HEK293 (cell line): ENCODE measurements around the gene FRAT2.

Experiments
- CTCF ChIA-PET: fragments of 350-600 bp; formaldehyde crosslinking; extraction: SDS; loops from one replicate; lab custom pipeline; 2021; ENCODE audit warnings: antibody characterized with exemption; lab: Yijun Ruan, JAX
- POLR2A ChIA-PET: fragments of 300-600 bp; formaldehyde crosslinking; extraction: SDS; loops from one replicate; lab custom pipeline; 2020; ENCODE audit warnings: antibody characterized with exemption, inconsistent platforms; lab: Yijun Ruan, JAX
- H3K27ac ChIP-seq: fragments of 200-500 bp; sonication (Bioruptor generic); 2 replicates; pipeline ENCODE4 v1.5.1; 2014; ENCODE audit warnings: low read depth, low read length, control low read depth, inconsistent platforms; ENCODE audit errors: extremely low read depth
- H3K36me3 ChIP-seq, 2 experiments: fragments of 200-500 bp in 1 of 2; sonication (Bioruptor generic) in 1 of 2; 1 replicate in 1 of 2; 2 replicates in 1 of 2; pipeline ENCODE4 v1.5.1; 2014 to 2017; ENCODE audit warnings: inconsistent platforms in 2 of 2, low read length in 2 of 2; ENCODE audit not compliant: control insufficient read depth in 2 of 2, insufficient read depth in 1 of 2
- H3K4me1 ChIP-seq: fragments of 200-500 bp; sonication (Bioruptor generic); 2 replicates; pipeline ENCODE4 v1.5.1; 2014; ENCODE audit warnings: mild to moderate bottlenecking, low read length, inconsistent platforms; ENCODE audit not compliant: control insufficient read depth, insufficient read depth
- H3K4me3 ChIP-seq: 2 replicates; pipeline ENCODE4 v1.5.1; 2011; ENCODE audit warnings: low read depth, mild to moderate bottlenecking, control low read depth, low read length, moderate library complexity
- H3K9me3 ChIP-seq: fragments of 200-500 bp; sonication (Bioruptor generic); 2 replicates; pipeline ENCODE4 v1.5.1; 2014; ENCODE audit warnings: low read depth, low read length, inconsistent platforms; ENCODE audit not compliant: control insufficient read depth, insufficient read depth
- IKZF3 ChIP-seq: fragments of 450-650 bp; IDR thresholded peaks from 2 replicates; pipeline ENCODE4 v1.5.0; 2018; ENCODE audit warnings: missing biosample characterization, mild to moderate bottlenecking, missing genetic modification characterization, moderate library complexity
- ZBTB7A ChIP-seq: fragments of 450-650 bp; formaldehyde crosslinking; IDR thresholded peaks from 2 replicates; pipeline ENCODE4 v1.5.1; 2016; ENCODE audit warnings: low read depth, missing biosample characterization, missing genetic modification characterization
- ZBTB8A ChIP-seq: fragments of 450-650 bp; formaldehyde crosslinking; IDR thresholded peaks from 2 replicates; pipeline ENCODE4 v1.5.1; 2016; ENCODE audit warnings: missing biosample characterization, missing genetic modification characterization
- ZNF138 ChIP-seq: fragments of 450-650 bp; formaldehyde crosslinking; IDR thresholded peaks from 2 replicates; pipeline ENCODE4 v1.5.1; 2016; ENCODE audit warnings: missing biosample characterization, missing genetic modification characterization, borderline replicate concordance
- ZNF211 ChIP-seq: fragments of 450-650 bp; formaldehyde crosslinking; IDR thresholded peaks from 2 replicates; pipeline ENCODE4 v1.5.1; 2016; ENCODE audit warnings: low read depth, missing biosample characterization, missing genetic modification characterization
- ZNF214 ChIP-seq: fragments of 450-650 bp; formaldehyde crosslinking; IDR thresholded peaks from 2 replicates; pipeline ENCODE4 v1.5.1; 2017; ENCODE audit warnings: missing biosample characterization, mild to moderate bottlenecking, missing genetic modification characterization, borderline replicate concordance
- ZNF274 ChIP-seq, 2 experiments: fragments of 200-500 bp in 1 of 2; fragments of 450-650 bp in 1 of 2; sonication (Bioruptor generic) in 1 of 2; formaldehyde crosslinking in 1 of 2; IDR thresholded peaks; 2 replicates each; pipeline versions ENCODE4 v1.5.1 to v1.6.1; 2014 to 2016; ENCODE audit warnings: borderline replicate concordance in 1 of 2, inconsistent platforms in 1 of 2, low read length in 1 of 2, missing biosample characterization in 1 of 2, missing genetic modification characterization in 1 of 2
- ZNF292 ChIP-seq: fragments of 450-650 bp; formaldehyde crosslinking; IDR thresholded peaks from 2 replicates; pipeline ENCODE4 v1.5.1; 2016; ENCODE audit warnings: low read depth, missing biosample characterization, missing genetic modification characterization, borderline replicate concordance
- ZNF350 ChIP-seq: fragments of 450-650 bp; formaldehyde crosslinking; IDR thresholded peaks from 2 replicates; pipeline ENCODE4 v1.5.0; 2017; ENCODE audit warnings: missing biosample characterization, mild to moderate bottlenecking, missing genetic modification characterization
- ZNF366 ChIP-seq: fragments of 450-650 bp; formaldehyde crosslinking; conservative IDR thresholded peaks from 2 replicates; pipeline ENCODE4 v1.5.1; 2016; ENCODE audit warnings: missing biosample characterization, missing genetic modification characterization
- ZNF394 ChIP-seq: fragments of 450-650 bp; formaldehyde crosslinking; IDR thresholded peaks from 2 replicates; pipeline ENCODE4 v1.5.1; 2016; ENCODE audit warnings: missing biosample characterization, missing genetic modification characterization, mild to moderate bottlenecking, moderate library complexity, borderline replicate concordance
- ZNF416 ChIP-seq: fragments of 450-650 bp; formaldehyde crosslinking; IDR thresholded peaks from 2 replicates; pipeline ENCODE4 v1.5.1; 2016; ENCODE audit warnings: missing biosample characterization, missing genetic modification characterization
- ZNF449 ChIP-seq: fragments of 450-650 bp; formaldehyde crosslinking; IDR thresholded peaks from 2 replicates; pipeline ENCODE4 v1.5.1; 2017; ENCODE audit warnings: missing biosample characterization, mild to moderate bottlenecking, missing genetic modification characterization, moderate library complexity
- ZNF510 ChIP-seq: fragments of 450-650 bp; formaldehyde crosslinking; IDR thresholded peaks from 2 replicates; pipeline ENCODE4 v1.5.1; 2018; ENCODE audit warnings: mild to moderate bottlenecking, missing genetic modification characterization, missing biosample characterization; ENCODE audit not compliant: insufficient replicate concordance
- ZNF610 ChIP-seq: fragments of 450-650 bp; formaldehyde crosslinking; IDR thresholded peaks from 2 replicates; pipeline ENCODE4 v1.5.1; 2016; ENCODE audit warnings: missing biosample characterization, missing genetic modification characterization, borderline replicate concordance
- ZNF707 ChIP-seq: fragments of 450-650 bp; formaldehyde crosslinking; IDR thresholded peaks from 2 replicates; pipeline ENCODE4 v1.5.1; 2016; ENCODE audit warnings: missing biosample characterization, missing genetic modification characterization
- ZSCAN4 ChIP-seq: fragments of 450-650 bp; formaldehyde crosslinking; IDR thresholded peaks from 2 replicates; pipeline ENCODE4 v1.5.1; 2017; ENCODE audit warnings: missing biosample characterization, missing genetic modification characterization
- ZXDB ChIP-seq: fragments of 450-650 bp; formaldehyde crosslinking; IDR thresholded peaks from 2 replicates; pipeline ENCODE4 v1.5.1; 2016; ENCODE audit warnings: missing biosample characterization, missing genetic modification characterization
- TF ChIP-seq, protein P1 (sequence below): fragments of 450-650 bp; formaldehyde crosslinking; IDR thresholded peaks from 2 replicates; pipeline ENCODE4 v1.5.1; 2016; ENCODE audit warnings: missing biosample characterization, missing genetic modification characterization
- TF ChIP-seq, protein P2 (sequence below): fragments of 450-650 bp; formaldehyde crosslinking; IDR thresholded peaks from 2 replicates; pipeline ENCODE4 v1.5.1; 2016; ENCODE audit warnings: missing biosample characterization, missing genetic modification characterization
- TF ChIP-seq, protein P3 (sequence below): fragments of 450-650 bp; formaldehyde crosslinking; IDR thresholded peaks from 2 replicates; pipeline ENCODE4 v1.5.1; 2017; ENCODE audit warnings: missing biosample characterization, missing genetic modification characterization

FRAT2 gene

GRCh38 chr10:97329766-97330165, 4.8 kb downstream of the FRAT2 start:
- CTCF ChIA-PET: interaction anchor here (0.9 kb wide), 1 partner anchor 26 kb away, joined by 3 read pairs; no protein-coding TSS in a partner anchor
- H3K4me3 ChIP-seq: no peak overlapping the region
- peaks cover 10% of the 10 kb centered on the region for H3K4me1 ChIP-seq
- POLR2A ChIA-PET: interaction anchor here (1.1 to 5.3 kb wide), 3 partner anchors 10 to 71 kb away, joined by 3 to 27 read pairs (median 18); partner anchors contain the start of genes ARHGAP19, FRAT1 and RRP12
- H3K9me3 ChIP-seq: no peaks in the 10 kb centered on the region
- TF ChIP-seq ZNF211 (tag by site-specific recombination) (no peak), ZNF274 (IDR thresholded peaks at IDR 0.05; ENCODE audit: low read length) (no peak), ZNF274 (tag by site-specific recombination; IDR thresholded peaks at IDR 0.05; ENCODE audit: borderline replicate concordance) (no peak), ZNF707 (tag by site-specific recombination) (no peak), ZNF610 (tag by site-specific recombination) (no peak), ZNF214 (tag by site-specific recombination) (no peak), ZNF416 (tag by site-specific recombination) (no peak), ZNF138 (tag by site-specific recombination) (no peak), ZBTB8A (no peak), ZNF350 (tag by site-specific recombination) (no peak), ZXDB (no peak), ZNF510 (no peak)
- TF ChIP-seq, protein P1, sequence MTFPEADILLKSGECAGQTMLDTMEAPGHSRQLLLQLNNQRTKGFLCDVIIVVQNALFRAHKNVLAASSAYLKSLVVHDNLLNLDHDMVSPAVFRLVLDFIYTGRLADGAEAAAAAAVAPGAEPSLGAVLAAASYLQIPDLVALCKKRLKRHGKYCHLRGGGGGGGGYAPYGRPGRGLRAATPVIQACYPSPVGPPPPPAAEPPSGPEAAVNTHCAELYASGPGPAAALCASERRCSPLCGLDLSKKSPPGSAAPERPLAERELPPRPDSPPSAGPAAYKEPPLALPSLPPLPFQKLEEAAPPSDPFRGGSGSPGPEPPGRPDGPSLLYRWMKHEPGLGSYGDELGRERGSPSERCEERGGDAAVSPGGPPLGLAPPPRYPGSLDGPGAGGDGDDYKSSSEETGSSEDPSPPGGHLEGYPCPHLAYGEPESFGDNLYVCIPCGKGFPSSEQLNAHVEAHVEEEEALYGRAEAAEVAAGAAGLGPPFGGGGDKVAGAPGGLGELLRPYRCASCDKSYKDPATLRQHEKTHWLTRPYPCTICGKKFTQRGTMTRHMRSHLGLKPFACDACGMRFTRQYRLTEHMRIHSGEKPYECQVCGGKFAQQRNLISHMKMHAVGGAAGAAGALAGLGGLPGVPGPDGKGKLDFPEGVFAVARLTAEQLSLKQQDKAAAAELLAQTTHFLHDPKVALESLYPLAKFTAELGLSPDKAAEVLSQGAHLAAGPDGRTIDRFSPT (tag by site-specific recombination): no peak
- TF ChIP-seq, protein P2, sequence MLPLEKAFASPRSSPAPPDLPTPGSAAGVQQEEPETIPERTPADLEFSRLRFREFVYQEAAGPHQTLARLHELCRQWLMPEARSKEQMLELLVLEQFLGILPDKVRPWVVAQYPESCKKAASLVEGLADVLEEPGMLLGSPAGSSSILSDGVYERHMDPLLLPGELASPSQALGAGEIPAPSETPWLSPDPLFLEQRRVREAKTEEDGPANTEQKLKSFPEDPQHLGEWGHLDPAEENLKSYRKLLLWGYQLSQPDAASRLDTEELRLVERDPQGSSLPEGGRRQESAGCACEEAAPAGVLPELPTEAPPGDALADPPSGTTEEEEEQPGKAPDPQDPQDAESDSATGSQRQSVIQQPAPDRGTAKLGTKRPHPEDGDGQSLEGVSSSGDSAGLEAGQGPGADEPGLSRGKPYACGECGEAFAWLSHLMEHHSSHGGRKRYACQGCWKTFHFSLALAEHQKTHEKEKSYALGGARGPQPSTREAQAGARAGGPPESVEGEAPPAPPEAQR (tag by site-specific recombination): no peak
- TF ChIP-seq, protein P3, sequence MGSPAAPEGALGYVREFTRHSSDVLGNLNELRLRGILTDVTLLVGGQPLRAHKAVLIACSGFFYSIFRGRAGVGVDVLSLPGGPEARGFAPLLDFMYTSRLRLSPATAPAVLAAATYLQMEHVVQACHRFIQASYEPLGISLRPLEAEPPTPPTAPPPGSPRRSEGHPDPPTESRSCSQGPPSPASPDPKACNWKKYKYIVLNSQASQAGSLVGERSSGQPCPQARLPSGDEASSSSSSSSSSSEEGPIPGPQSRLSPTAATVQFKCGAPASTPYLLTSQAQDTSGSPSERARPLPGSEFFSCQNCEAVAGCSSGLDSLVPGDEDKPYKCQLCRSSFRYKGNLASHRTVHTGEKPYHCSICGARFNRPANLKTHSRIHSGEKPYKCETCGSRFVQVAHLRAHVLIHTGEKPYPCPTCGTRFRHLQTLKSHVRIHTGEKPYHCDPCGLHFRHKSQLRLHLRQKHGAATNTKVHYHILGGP (tag by site-specific recombination): no peak
- peaks cover 3 to 12% of the 10 kb centered on the region in 2 experiments; a peak in 2 of 3 replicates for H3K36me3 ChIP-seq
- no peak overlapping the region for H3K27ac ChIP-seq

DNA sequence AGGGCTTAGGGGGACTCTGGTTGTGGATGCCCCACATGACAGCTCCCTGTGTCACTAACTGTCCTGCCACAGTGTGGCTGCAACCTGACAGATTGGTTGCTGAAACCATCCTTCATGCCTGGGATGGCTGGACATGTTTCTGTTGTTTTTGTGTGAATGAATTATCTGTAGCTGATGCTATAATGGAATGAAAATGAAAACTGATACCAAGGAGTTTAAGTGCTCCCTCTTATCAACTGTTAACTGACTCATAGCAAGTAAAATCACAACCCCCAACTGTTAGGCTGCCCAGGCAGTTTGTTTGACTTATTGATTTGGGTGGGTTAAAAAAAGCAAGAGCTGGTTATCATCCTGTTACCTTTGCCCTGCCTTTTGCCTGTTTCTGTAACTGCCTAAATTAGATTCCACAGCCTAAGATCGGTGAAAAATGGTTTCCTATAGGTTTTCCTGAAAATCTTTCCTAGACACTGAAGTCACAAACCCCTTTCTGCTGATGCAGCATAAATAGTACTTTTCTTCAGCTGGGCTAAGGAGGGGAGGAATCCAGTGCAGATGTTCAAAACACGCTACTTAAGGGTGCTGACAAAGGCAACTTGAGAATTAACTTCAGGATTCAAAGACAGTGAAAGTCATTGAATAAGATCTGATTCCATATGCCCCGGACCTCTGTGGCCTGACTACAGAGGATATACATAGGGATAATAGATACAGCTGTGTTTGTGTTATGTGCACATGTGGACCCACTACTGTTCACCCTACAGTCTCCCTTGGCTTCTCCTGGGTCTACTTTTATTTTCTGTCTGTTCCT, 5.7 kb downstream of the FRAT2 start:
- ChIA-PET POLR2A (interaction anchor here (0.6 to 1.1 kb wide), 4 partner anchors 10 to 40 kb away, joined by 3 to 9 read pairs (median 3); partner anchors contain the start of genes ARHGAP19 and FRAT1), CTCF (interaction anchor here (0.7 to 1.2 kb wide), 4 partner anchors 9 to 533 kb away, joined by 3 to 8 read pairs (median 4); no protein-coding TSS in a partner anchor)
- no peak overlapping the region for H3K4me3 ChIP-seq
- H3K27ac ChIP-seq: no peak overlapping the region
- no peaks in the 10 kb centered on the region for H3K9me3 ChIP-seq
- peaks cover 3 to 12% of the 10 kb centered on the region in 2 experiments; a peak in 2 of 3 replicates for H3K36me3 ChIP-seq
- H3K4me1 ChIP-seq: peaks cover 10% of the 10 kb centered on the region
- TF ChIP-seq ZNF292 (tag by site-specific recombination) (no peak), ZSCAN4 (tag by site-specific recombination) (no peak), ZNF394 (no peak), ZBTB7A (tag by site-specific recombination) (no peak), ZNF449 (tag by site-specific recombination) (peak; percentile 19; the same call in 1 of the 2 replicates), ZNF366 (tag by site-specific recombination) (0 out of 2 replicates have a peak, but pooled peaks have one; percentile 28), ZXDB (peak; percentile 76), IKZF3 (tag by site-specific recombination) (0 out of 2 replicates have a peak, but pooled peaks have one; percentile 22)
- TF ChIP-seq, protein P1 (tag by site-specific recombination): peak; percentile 52; the same call in 1 of the 2 replicates
